NCI-H82 (cell line): ENCODE results near the gene RNF32.
"Not testable (repeated sequence)": the region's sequence is repeated elsewhere in the genome, so short reads cannot be mapped to it uniquely, and the experiment has no call there.

Source experiments
- DNase-seq: peaks from one replicate; lab custom pipeline; 2025; lab: John Stamatoyannopoulos, UW

The RNF32 gene

GRCh38 chr7:156642306-156643045, 1.9 kb downstream of the RNF32 start:
- no peak for DNase-seq

- DNase-seq, result not testable (repeated sequence)
Observed at GRCh38 chr7:156647330-156647729, 6.8 kb downstream of the RNF32 start.

GRCh38 chr7:156650042-156650441, 9.5 kb downstream of the RNF32 start:
- no peak for DNase-seq

GRCh38 chr7:156651474-156651873, 10.9 kb downstream of the RNF32 start:
- no peak for DNase-seq

GRCh38 chr7:156652886-156653568, 12.5 kb downstream of the RNF32 start:
- no peak for DNase-seq

- DNase-seq, result no peak
Observed at GRCh38 chr7:156654511-156655234, 14.1 kb downstream of the RNF32 start.

- DNase-seq, result no peak
Observed at GRCh38 chr7:156655251-156655650, 14.7 kb downstream of the RNF32 start.

- no peak for DNase-seq
Observed at GRCh38 chr7:156655983-156656382, 15.4 kb downstream of the RNF32 start.

- no peak for DNase-seq
Observed at GRCh38 chr7:156656598-156656997, 16.0 kb downstream of the RNF32 start.

GRCh38 chr7:156657681-156658080, 17.1 kb downstream of the RNF32 start:
- DNase-seq, result no peak

GRCh38 chr7:156659203-156659602, 18.6 kb downstream of the RNF32 start:
- DNase-seq, result no peak

- DNase-seq, result no peak
Observed at GRCh38 chr7:156659961-156660360, 19.4 kb downstream of the RNF32 start.

- no peak for DNase-seq
Observed at GRCh38 chr7:156661637-156662036, 21.1 kb downstream of the RNF32 start.

GRCh38 chr7:156662277-156662676, 21.7 kb downstream of the RNF32 start:
- no peak for DNase-seq

GRCh38 chr7:156665101-156665500, 24.5 kb downstream of the RNF32 start:
- no peak for DNase-seq

GRCh38 chr7:156666368-156667109, 26.0 kb downstream of the RNF32 start:
- DNase-seq, result no peak

- DNase-seq, result no peak
Observed at GRCh38 chr7:156667110-156667426, 26.5 kb downstream of the RNF32 start.

- no peak for DNase-seq
Observed at GRCh38 chr7:156668130-156668741, 27.7 kb downstream of the RNF32 start.

GRCh38 chr7:156669035-156669828, 28.7 kb downstream of the RNF32 start:
- DNase-seq, result no peak

- no peak for DNase-seq
Observed at GRCh38 chr7:156673454-156673853, 32.9 kb downstream of the RNF32 start.

GRCh38 chr7:156673902-156674301, 33.3 kb downstream of the RNF32 start:
- DNase-seq, result no peak
